GM10248 (cell line): ENCODE measurements around the gene PHACTR3.
A peak's percentile ranks its signal among the peaks of the same experiment; 100 is the strongest.
"Not testable (repeated sequence)": the region's sequence is repeated elsewhere in the genome, so short reads cannot be mapped to it uniquely, and the experiment has no call there.

ENCODE experiments used
- CTCF ChIA-PET: fragments of 300-600 bp; sonication (Branson Sonifier 250); formaldehyde crosslinking; extraction: SDS; loops from one replicate; lab custom pipeline; 2021; ENCODE audit warnings: antibody characterized with exemption; lab: Yijun Ruan, JAX
- POLR2A ChIA-PET: fragments of 350-650 bp; sonication (Branson Sonifier 250); formaldehyde crosslinking; extraction: SDS; loops from one replicate; lab custom pipeline; 2020; ENCODE audit warnings: antibody characterized with exemption; lab: Yijun Ruan, JAX
- DNase-seq: peaks from one replicate; pipeline ENCODE4 v3.0.0; 2012; ENCODE audit errors: extremely low spot score
- CTCF ChIP-seq: IDR thresholded peaks from 2 replicates; pipeline ENCODE4 v1.5.1; 2012; ENCODE audit warnings: mild to moderate bottlenecking, low read depth; ENCODE audit errors: extremely low read depth, missing control alignments, control extremely low read depth

The PHACTR3 gene

DNA sequence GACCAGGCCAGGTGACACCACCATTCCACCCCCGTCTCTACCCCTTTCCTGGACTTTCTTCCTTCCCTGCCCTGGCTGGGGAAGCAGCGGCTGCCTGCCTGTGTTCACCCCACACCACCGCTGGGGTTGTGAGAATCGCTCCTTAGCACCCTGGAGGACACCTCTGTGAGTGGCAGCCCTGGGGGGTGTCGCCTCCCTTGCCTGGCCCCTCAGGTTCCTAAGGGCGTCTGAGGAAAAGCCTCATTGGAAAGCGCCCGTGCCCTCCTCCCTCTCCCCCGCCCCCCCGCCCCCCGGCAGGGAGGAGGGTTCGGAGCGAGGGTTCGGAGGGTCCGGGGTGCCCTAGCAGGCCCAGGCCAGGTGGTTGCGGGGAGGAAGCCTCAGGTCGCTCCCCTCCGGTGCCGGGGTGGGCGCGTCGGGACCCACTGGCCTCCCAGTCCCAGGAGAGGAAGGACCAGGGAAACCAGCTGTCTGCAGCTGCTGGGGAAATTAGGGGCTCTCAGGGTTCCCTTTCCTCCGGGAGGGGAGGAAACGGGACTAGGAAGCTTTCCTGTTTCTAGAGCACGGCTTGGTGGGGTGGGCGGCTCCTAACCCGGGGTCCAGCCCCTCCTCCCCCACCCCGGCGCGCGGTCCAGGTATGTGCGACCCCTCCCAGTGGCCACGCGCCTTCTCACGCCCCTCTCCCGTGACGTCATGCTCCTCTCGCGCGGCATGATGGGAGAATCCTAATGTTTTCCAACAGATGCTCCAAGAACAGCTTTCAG is at the start of gene PHACTR3:
PHACTR3 (plus strand) TSS at position 760 of the 761 bp plus-strand sequence. CDS start 475 bp downstream, outside the sequence.
- no peak for TF ChIP-seq CTCF
- POLR2A ChIA-PET = no interaction called here
- CTCF ChIA-PET = interaction anchor here (0.7 kb wide), 1 partner anchor 33 kb away, joined by 3 read pairs; no protein-coding TSS in a partner anchor

GRCh38 chr20:59557733-59558529 is 46.4 kb upstream of the PHACTR3 start:
- DNase-seq, POLR2A ChIA-PET: not testable (repeated sequence)
- CTCF ChIA-PET = interaction anchor here (1.1 kb wide), 1 partner anchor 14 kb away, joined by 4 read pairs; no protein-coding TSS in a partner anchor

More for the DNA sequence above, at the start of gene PHACTR3:
- no peak for DNase-seq

- DNase-seq = no peak
- CTCF ChIA-PET = interaction anchor here (1.1 to 2.8 kb wide), 4 partner anchors 12 to 63 kb away, joined by 3 to 25 read pairs (median 6); no protein-coding TSS in a partner anchor
- no peak for TF ChIP-seq CTCF
- POLR2A ChIA-PET = no interaction called here
Measured at GRCh38 chr20:59559024-59559817, 45.1 kb upstream of the PHACTR3 start.

DNA sequence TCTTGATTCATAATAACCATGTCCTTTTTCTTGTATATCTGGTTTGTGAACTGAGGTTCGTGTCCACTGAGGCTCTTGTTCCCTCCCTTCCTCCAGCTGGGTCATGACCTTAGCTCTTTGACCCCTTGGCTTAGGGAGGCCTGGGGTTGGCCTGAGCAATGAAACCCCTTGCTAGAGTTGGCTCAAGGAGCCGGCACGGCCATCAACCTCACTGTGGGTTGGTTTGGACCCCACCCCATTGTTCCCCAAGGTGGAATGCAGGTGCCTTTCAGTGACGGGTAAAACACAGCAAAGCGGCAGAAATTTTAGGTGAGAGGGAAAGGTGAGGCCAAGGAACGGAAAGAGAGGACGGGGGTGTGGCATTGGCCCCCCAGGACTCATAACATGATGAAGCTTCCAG is 44.5 kb upstream of the PHACTR3 start:
- no peak for TF ChIP-seq CTCF
- ChIA-PET CTCF (interaction anchor here (1.1 to 2.8 kb wide), 5 partner anchors 12 to 64 kb away, joined by 3 to 25 read pairs (median 4); no protein-coding TSS in a partner anchor), POLR2A (no interaction called here)
- peak; percentile 9 for DNase-seq

DNA sequence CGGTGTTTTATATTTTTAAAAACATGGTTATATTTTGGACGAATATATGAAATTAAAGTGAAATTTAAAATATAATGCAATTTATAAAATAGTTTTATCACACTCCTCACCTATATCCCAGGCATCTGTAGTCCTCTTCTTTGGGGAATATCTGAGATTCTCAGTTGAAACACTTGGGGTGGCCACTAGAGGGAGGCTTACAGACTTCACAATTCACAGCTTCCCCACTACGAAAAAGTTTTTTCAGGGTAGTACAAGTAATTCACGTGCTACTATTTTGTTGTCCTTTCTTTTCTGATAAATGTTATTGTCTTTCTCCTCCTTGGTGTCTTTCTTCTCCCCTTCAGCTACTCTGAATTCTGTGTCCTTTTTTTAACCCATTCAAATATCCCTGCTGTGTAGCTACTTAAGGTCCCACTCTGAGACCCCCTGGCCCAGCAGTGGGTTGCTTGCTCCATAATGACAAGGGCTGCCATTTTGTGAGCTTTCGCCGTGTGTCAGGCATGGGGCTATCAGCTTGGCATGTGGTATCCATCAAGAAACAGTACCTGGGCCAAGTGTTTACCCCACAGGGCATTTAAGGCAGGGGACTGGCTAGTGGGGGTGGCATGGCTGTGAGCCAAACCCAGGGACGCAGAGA is 43.6 kb upstream of the PHACTR3 start:
- DNase-seq = peak; percentile 57
- ChIA-PET CTCF (interaction anchor here (0.8 to 2.8 kb wide), 5 partner anchors 11 to 38 kb away, joined by 3 to 25 read pairs (median 4); no protein-coding TSS in a partner anchor), POLR2A (no interaction called here)
- peak; percentile 34 for TF ChIP-seq CTCF

- CTCF ChIA-PET = interaction anchor here (0.8 to 2.8 kb wide), 4 partner anchors 10 to 37 kb away, joined by 3 to 25 read pairs (median 6); no protein-coding TSS in a partner anchor
- no peak for TF ChIP-seq CTCF
Measured at GRCh38 chr20:59561228-59561605, 43.1 kb upstream of the PHACTR3 start.

More at GRCh38 chr20:59561228-59561605, 43.1 kb upstream of the PHACTR3 start:
- POLR2A ChIA-PET = no interaction called here
- DNase-seq = no peak
